ENCODE results near the gene OSBPL2. TPM values are rescaled to one million over a fixed set of nuclear protein-coding genes. Genes with fewer than 3 reads are reported as not detected.

OSBPL2 gene
- total RNA-seq, 1 experiment from 2014 or later = 115 TPM

GRCh38 chr20:62297449-62298227 is 59.3 kb downstream of the OSBPL2 start:
- H3K27me3 Mint-ChIP-seq (ENCODE audit: unreplicated experiment) = no peaks in the 10 kb centered on the region
- no peaks in the 10 kb centered on the region for H3K9me3 Mint-ChIP-seq (ENCODE audit: low read depth, unreplicated experiment)
- no peak for DNase-seq
- BruUV-seq (replicated peaks) = no TSS peak
- H3K4me1 Mint-ChIP-seq (ENCODE audit: low read depth, unreplicated experiment) = no peaks in the 10 kb centered on the region
- intact Hi-C loops (cut with micrococcal nuclease; ENCODE audit: unreplicated experiment) = no loop called here
- TF ChIP-seq CTCF (IDR thresholded peaks at IDR 0.05; ENCODE audit: unreplicated experiment) = no peak
- H3K4me3 Mint-ChIP-seq (ENCODE audit: low read depth, unreplicated experiment) = no peak overlapping the region
- H3K27ac Mint-ChIP-seq (ENCODE audit: unreplicated experiment) = no peak overlapping the region
- CTCF ChIA-PET = interaction anchor here (0.6 kb wide), 1 partner anchor 82 kb away, joined by 4 read pairs; no protein-coding TSS in a partner anchor
- peaks cover 87% of the 10 kb centered on the region for H3K36me3 Mint-ChIP-seq (ENCODE audit: insufficient read depth, unreplicated experiment)

GRCh38 chr20:62298577-62299249 is 60.4 kb downstream of the OSBPL2 start:
- H3K36me3 Mint-ChIP-seq (ENCODE audit: insufficient read depth, unreplicated experiment) = peaks cover 87% of the 10 kb centered on the region
- CTCF ChIA-PET = interaction anchor here (0.8 kb wide), 1 partner anchor 66 kb away, joined by 14 read pairs; no protein-coding TSS in a partner anchor
- no peaks in the 10 kb centered on the region for H3K4me1 Mint-ChIP-seq (ENCODE audit: low read depth, unreplicated experiment)
- H3K9me3 Mint-ChIP-seq (ENCODE audit: low read depth, unreplicated experiment) = no peaks in the 10 kb centered on the region
- no peak for DNase-seq
- no peaks in the 10 kb centered on the region for H3K27me3 Mint-ChIP-seq (ENCODE audit: unreplicated experiment)
- H3K27ac Mint-ChIP-seq (ENCODE audit: unreplicated experiment) = no peak overlapping the region
- no TSS peak for BruUV-seq (replicated peaks)
- no peak for TF ChIP-seq CTCF (IDR thresholded peaks at IDR 0.05; ENCODE audit: unreplicated experiment)
- intact Hi-C loops (cut with micrococcal nuclease; ENCODE audit: unreplicated experiment) = no loop called here
- H3K4me3 Mint-ChIP-seq (ENCODE audit: low read depth, unreplicated experiment) = no peak overlapping the region

DNA sequence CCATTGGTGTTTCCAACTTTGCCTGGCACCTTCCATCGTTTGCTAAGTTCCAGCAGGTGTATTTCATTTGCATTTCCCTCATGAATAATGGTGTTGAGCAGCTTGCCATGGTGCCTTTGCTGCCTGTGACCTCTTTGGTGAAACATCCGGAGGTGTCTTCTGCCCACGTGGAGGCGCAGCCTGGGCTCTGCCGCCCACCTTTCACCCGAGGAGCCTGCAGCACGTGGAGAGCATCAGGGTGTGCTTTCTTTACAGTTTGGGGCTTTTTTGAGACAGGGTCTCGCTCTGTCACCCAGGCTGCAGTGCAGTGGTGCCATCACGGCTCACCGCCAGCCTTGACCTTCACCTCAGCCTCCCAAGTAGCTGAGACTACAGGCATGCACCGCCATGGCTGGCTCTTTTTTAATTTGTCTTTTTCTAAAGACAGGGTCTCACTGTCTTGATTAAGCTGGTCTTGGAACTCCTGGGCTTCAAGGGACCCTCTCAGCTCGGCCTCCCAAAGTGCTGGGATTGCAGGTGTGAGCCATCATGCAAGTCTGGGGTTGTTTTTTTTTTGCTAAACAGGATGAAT is 61.4 kb downstream of the OSBPL2 start:
- CTCF ChIA-PET = interaction anchor here (0.7 to 2.4 kb wide), 3 partner anchors 65 to 83 kb away, joined by 7 to 17 read pairs (median 14); no protein-coding TSS in a partner anchor
- peaks cover 87% of the 10 kb centered on the region for H3K36me3 Mint-ChIP-seq (ENCODE audit: insufficient read depth, unreplicated experiment)

More for the DNA sequence above, 61.4 kb downstream of the OSBPL2 start:
- Mint-ChIP-seq H3K4me3 (ENCODE audit: low read depth, unreplicated experiment) (no peak overlapping the region), H3K27ac (ENCODE audit: unreplicated experiment) (no peak overlapping the region), H3K4me1 (ENCODE audit: low read depth, unreplicated experiment) (peaks cover 10% of the 10 kb centered on the region), H3K9me3 (ENCODE audit: low read depth, unreplicated experiment) (no peaks in the 10 kb centered on the region), H3K27me3 (ENCODE audit: unreplicated experiment) (no peaks in the 10 kb centered on the region)
- BruUV-seq (replicated peaks) = no TSS peak
- TF ChIP-seq CTCF (IDR thresholded peaks at IDR 0.05; ENCODE audit: unreplicated experiment) = no peak
- intact Hi-C loops (cut with micrococcal nuclease; ENCODE audit: unreplicated experiment) = loop anchor here (10.0 kb wide), 1 partner anchor 185 kb away; no protein-coding TSS in a partner anchor
- no peak for DNase-seq

Measured in Calu3 (cell line).